H1 (cell line): ENCODE data around the gene DDX41. TPM values are rescaled to one million over a fixed set of nuclear protein-coding genes. Genes with fewer than 3 reads are reported as not detected.

ENCODE experiments used
- CTCF ChIA-PET: fragments of 300-600 bp; sonication (Branson Sonifier 250); formaldehyde crosslinking; loops from one replicate; lab custom pipeline; 2021; ENCODE audit not compliant: partially characterized antibody; lab: Charles Lee
- POLR2A ChIA-PET: fragments of 300-600 bp; sonication (Branson Sonifier 250); formaldehyde crosslinking; loops from one replicate; lab custom pipeline; 2021; ENCODE audit warnings: inconsistent platforms; ENCODE audit not compliant: partially characterized antibody; lab: Charles Lee
- DNase-seq, 2 experiments: peaks; one replicate each; pipeline versions ENCODE4 v3.0.0 to v3.0.0-alpha.2; 2010 to 2022; ENCODE audit warnings: low spot score in 2 of 2, low read depth in 1 of 2, mixed read lengths in 1 of 2
- FAIRE-seq: peaks from 2 replicates; lab custom pipeline; 2011; peaks lifted over from hg19 to GRCh38; lab: Jason Lieb, UNC
- H2AFZ ChIP-seq: 2 replicates; pipeline ENCODE4 v1.8.1; 2012; ENCODE audit warnings: low read length, inconsistent platforms
- H2AK5ac ChIP-seq: 2 replicates; pipeline ENCODE4 v1.6.1; 2013; ENCODE audit warnings: low read depth, low read length
- H2BK120ac ChIP-seq: replicated peaks from 2 replicates; pipeline ENCODE3; 2013; ENCODE audit warnings: low read depth, low read length, inconsistent platforms
- H2BK12ac ChIP-seq: 2 replicates; pipeline ENCODE4 v1.6.1; 2013; ENCODE audit warnings: low read depth, low read length
- H2BK15ac ChIP-seq: 2 replicates; pipeline ENCODE4 v1.6.1; 2013; ENCODE audit warnings: low read length
- H2BK20ac ChIP-seq: 2 replicates; pipeline ENCODE4 v1.6.1; 2013; ENCODE audit warnings: low read length
- H2BK5ac ChIP-seq: 2 replicates; pipeline ENCODE4 v1.6.1; 2013; ENCODE audit warnings: low read depth, low read length
- H3K14ac ChIP-seq: 2 replicates; pipeline ENCODE4 v1.6.1; 2013; ENCODE audit warnings: inconsistent platforms; ENCODE audit not compliant: insufficient read length
- H3K18ac ChIP-seq: 2 replicates; pipeline ENCODE4 v1.6.1; 2013; ENCODE audit warnings: low read length; ENCODE audit errors: extremely low read depth
- H3K23ac ChIP-seq: 2 replicates; pipeline ENCODE4 v1.6.1; 2013; ENCODE audit warnings: inconsistent platforms; ENCODE audit not compliant: insufficient read length
- H3K23me2 ChIP-seq: 2 replicates; pipeline ENCODE4 v1.6.1; 2013; ENCODE audit warnings: low read depth, low read length
- H3K27ac ChIP-seq: 2 replicates; pipeline ENCODE4 v1.6.1; 2011; ENCODE audit warnings: low read depth, low read length, inconsistent platforms
- H3K27me3 ChIP-seq, 4 experiments: replicated peaks in 1 of 4; 1 replicate in 1 of 4; 2 replicates in 3 of 4; pipeline versions ENCODE4 v1.6.1 to v1.8.1; 2011 to 2013; ENCODE audit warnings: low read length in 3 of 4, mild to moderate bottlenecking in 3 of 4, inconsistent platforms in 2 of 4, mixed read lengths in 2 of 4, moderate library complexity in 1 of 4; ENCODE audit not compliant: control insufficient read depth in 3 of 4, insufficient read depth in 3 of 4; ENCODE audit errors: extremely low read depth in 1 of 4
- H3K36me3 ChIP-seq, 4 experiments: 2 replicates each; pipeline versions ENCODE4 v1.6.1 to v1.8.1; 2011 to 2013; ENCODE audit warnings: mild to moderate bottlenecking in 4 of 4, low read length in 3 of 4, moderate library complexity in 2 of 4, control low read depth in 1 of 4, inconsistent platforms in 1 of 4; ENCODE audit not compliant: insufficient read depth in 4 of 4, control insufficient read depth in 2 of 4
- H3K4ac ChIP-seq: replicated peaks from 2 replicates; pipeline ENCODE3; 2013; ENCODE audit warnings: low read length, low read depth, mixed read lengths, inconsistent platforms; ENCODE audit not compliant: insufficient read length
- H3K4me1 ChIP-seq, 4 experiments: replicated peaks in 1 of 4; 1 replicate in 1 of 4; 2 replicates in 3 of 4; pipeline versions ENCODE4 v1.6.1 to v1.8.1; 2011 to 2013; ENCODE audit warnings: low read length in 3 of 4, inconsistent platforms in 2 of 4, mixed read lengths in 1 of 4; ENCODE audit not compliant: insufficient read depth in 4 of 4, control insufficient read depth in 3 of 4
- H3K4me2 ChIP-seq, 2 experiments: 2 replicates each; pipeline versions ENCODE4 v1.6.1 to v1.8.1; 2011 to 2013; ENCODE audit warnings: low read depth in 2 of 2, low read length in 2 of 2, control low read depth in 1 of 2, inconsistent platforms in 1 of 2, mild to moderate bottlenecking in 1 of 2; ENCODE audit not compliant: insufficient read depth in 1 of 2
- H3K4me3 ChIP-seq, 4 experiments: fragments of 200-600, 300-600 bp in 1 of 4; sonication (generic), shearing (Covaris generic), sonication (Bioruptor Twin) in 1 of 4; 2 replicates each; pipeline versions ENCODE4 v1.5.1 to v1.8.1; 2011 to 2016; ENCODE audit warnings: low read length in 4 of 4, low read depth in 3 of 4, control low read depth in 2 of 4, inconsistent platforms in 2 of 4, mild to moderate bottlenecking in 2 of 4, mixed read lengths in 1 of 4, moderate library complexity in 1 of 4; ENCODE audit not compliant: insufficient read depth in 2 of 4; ENCODE audit errors: extremely low read depth in 1 of 4
- H3K56ac ChIP-seq: replicated peaks from 2 replicates; pipeline ENCODE3; 2013; ENCODE audit warnings: low read depth, mild to moderate bottlenecking, mixed read lengths, low read length, inconsistent platforms; ENCODE audit not compliant: insufficient read length
- H3K79me1 ChIP-seq: 2 replicates; pipeline ENCODE4 v1.6.1; 2013; ENCODE audit warnings: low read depth, low read length, control low read depth
- H3K79me2 ChIP-seq, 2 experiments: 2 replicates each; pipeline versions ENCODE4 v1.6.1 to v1.8.1; 2012 to 2013; ENCODE audit warnings: low read length in 2 of 2, mild to moderate bottlenecking in 2 of 2, inconsistent platforms in 1 of 2; ENCODE audit not compliant: insufficient read depth in 2 of 2, control insufficient read depth in 1 of 2
- H3K9ac ChIP-seq, 4 experiments: replicated peaks in 1 of 4; 1 replicate in 1 of 4; 2 replicates in 3 of 4; pipeline versions ENCODE4 v1.6.1 to v1.8.1; 2011 to 2013; ENCODE audit warnings: low read depth in 3 of 4, low read length in 3 of 4, control low read depth in 2 of 4, mild to moderate bottlenecking in 2 of 4, moderate library complexity in 2 of 4, inconsistent platforms in 1 of 4; ENCODE audit errors: extremely low read depth in 1 of 4
- H3K9me3 ChIP-seq, 2 experiments: 2 replicates each; pipeline versions ENCODE4 v1.6.1 to v1.8.1; 2012 to 2013; ENCODE audit warnings: mild to moderate bottlenecking in 2 of 2, moderate library complexity in 2 of 2, control low read depth in 1 of 2, inconsistent platforms in 1 of 2, low read depth in 1 of 2, low read length in 1 of 2, mixed read lengths in 1 of 2; ENCODE audit not compliant: insufficient read depth in 2 of 2
- H4K20me1 ChIP-seq, 2 experiments: replicated peaks in 1 of 2; 2 replicates each; pipeline versions ENCODE3 to v1.8.1; 2011 to 2013; ENCODE audit warnings: inconsistent platforms in 2 of 2, low read length in 2 of 2, mild to moderate bottlenecking in 1 of 2; ENCODE audit not compliant: insufficient read depth in 2 of 2, control insufficient read depth in 1 of 2
- H4K5ac ChIP-seq: 2 replicates; pipeline ENCODE4 v1.6.1; 2013; ENCODE audit warnings: low read length, low read depth, mixed read lengths, inconsistent platforms; ENCODE audit not compliant: insufficient read length
- H4K8ac ChIP-seq: 2 replicates; pipeline ENCODE4 v1.8.0; 2013; ENCODE audit warnings: mild to moderate bottlenecking, moderate library complexity, low read length, inconsistent platforms; ENCODE audit not compliant: insufficient read depth; ENCODE audit errors: extremely low read depth
- H4K91ac ChIP-seq: replicated peaks from 2 replicates; pipeline ENCODE3; 2013; ENCODE audit warnings: low read length, mixed read lengths, inconsistent platforms; ENCODE audit not compliant: insufficient read length
- CTBP2 ChIP-seq: IDR thresholded peaks from 2 replicates; pipeline ENCODE4 v1.7.0; 2011; ENCODE audit warnings: borderline replicate concordance, mild to moderate bottlenecking, moderate library complexity, mixed read lengths, low read length; ENCODE audit not compliant: insufficient read depth, insufficient read length
- POLR2A ChIP-seq, 2 experiments: IDR thresholded peaks; 1 replicate in 1 of 2; 2 replicates in 1 of 2; pipeline ENCODE4 v1.6.1; 2011; ENCODE audit warnings: low read depth in 2 of 2, low read length in 2 of 2, mild to moderate bottlenecking in 2 of 2; ENCODE audit errors: control extremely low read depth in 1 of 2
- WGBS, 2 experiments: shearing (Covaris generic) in 1 of 2; methylation state at CpG; one replicate each; pipeline versions ENCODE4 v1.1.6 to v1.1.7; 2013 to 2015; ENCODE audit warnings: low lambda C conversion rate in 2 of 2, mixed read lengths in 2 of 2, inconsistent platforms in 1 of 2, low coverage in 1 of 2, missing lambda C conversion rate in 1 of 2; ENCODE audit not compliant: insufficient replicate concordance in 2 of 2, insufficient coverage in 1 of 2, insufficient read length in 1 of 2; ENCODE audit errors: extremely low coverage in 1 of 2, missing lambda C conversion rate in 1 of 2; 5-methylcytosine and 5-hydroxymethylcytosine counted together
- polyA plus RNA-seq, 7 experiments: library from polyadenylated mRNA; depleted of rRNA in 3 of 7; stranded (reverse) in 5 of 7; unstranded in 2 of 7; fragments of >200 nt in 5 of 7; fragments of 200-250 nt in 2 of 7; gene quantifications; 1 replicate in 5 of 7; 2 replicates in 1 of 7; 4 replicates in 1 of 7; pipeline versions ENCODE4 v1.2.1 to v1.2.3, GENCODE V29; 2011 to 2013; ENCODE audit warnings: missing spikeins in 2 of 7, mixed read lengths in 2 of 7
- total RNA-seq: library from RNA; stranded (reverse); fragmentation: NEBNext Ultra II Directional; extraction: Animal tissue kit (Norgen Biotek cat#: 25700); gene quantifications from 2 replicates; pipeline ENCODE4 v1.2.1, GENCODE V29; 2021

The DDX41 gene
- total and polyA plus RNA-seq, 2 of the 8 experiments (the other 6 are each of a cell fraction or from before 2014, with no cell fraction given): 102 to 135 TPM

GRCh38 chr5:177478711-177479646 lies 37.8 kb downstream of the DDX41 start:
- Histone ChIP-seq H3K23ac (no peak overlapping the region), H3K27me3 (no peaks in the 10 kb centered on the region), H2BK12ac (no peak overlapping the region), H4K20me1 (peaks cover 0 to 5% of the 10 kb centered on the region in 2 experiments), H2BK15ac (no peak overlapping the region), H4K91ac (no peak overlapping the region), H4K8ac (no peak overlapping the region), H3K56ac (no peak overlapping the region), H2BK120ac (no peak overlapping the region), H3K79me2 (no peaks in the 10 kb centered on the region), H2AFZ (no peak overlapping the region), H3K4me3 (no peak overlapping the region), H3K4ac (no peak overlapping the region), H3K4me1 (peaks cover 0 to 17% (median 9%) of the 10 kb centered on the region in 4 experiments; a peak in 6 of 7 replicates), H3K79me1 (peaks cover 1% of the 10 kb centered on the region; the same call in 1 of the 2 replicates), H4K5ac (no peak overlapping the region), H3K9ac (no peak overlapping the region), H3K14ac (no peak overlapping the region), H3K4me2 (no peak overlapping the region), H2AK5ac (no peak overlapping the region), H2BK5ac (no peak overlapping the region), H2BK20ac (no peak overlapping the region; the same call in 1 of the 2 replicates), H3K23me2 (peaks cover 1% of the 10 kb centered on the region), H3K36me3 (peaks cover 4 to 9% (median 5%) of the 10 kb centered on the region in 4 experiments; a peak in 5 of 8 replicates), H3K27ac (no peak overlapping the region), H3K9me3 (no peaks in the 10 kb centered on the region), H3K18ac (no peak overlapping the region)
- no peak for TF ChIP-seq CTBP2
- TF ChIP-seq POLR2A (IDR thresholded peaks at IDR 0.05; ENCODE audit: control extremely low read depth in 1 of 2, low read depth in 2 of 2, low read length in 2 of 2): peak in 1 of 2 experiments; percentile 63; a peak in 2 of 3 replicates
- DNase-seq: no peak
- FAIRE-seq: no peak
- CTCF ChIA-PET: interaction anchor here (0.5 to 10.4 kb wide), 10 partner anchors 13 to 109 kb away, joined by 3 to 162 read pairs (median 4); partner anchors contain the start of gene PDLIM7
- POLR2A ChIA-PET: interaction anchor here (1.2 to 67.5 kb wide), 6 partner anchors 1 to 113 kb away, joined by 3 to 3349 read pairs (median 8); partner anchors contain the start of genes DBN1, DDX41, DOK3 and PDLIM7
- 92% methylated on average over 18 of the region's 18 CpGs; no CpG with 5 or more reads in 1 of the 2 experiments for WGBS, 2 experiments
